H1 (cell line): ENCODE results near the gene LAMA4. TPM values are rescaled to one million over a fixed set of nuclear protein-coding genes. Genes with fewer than 3 reads are reported as not detected.

ENCODE experiments used
- TBP ChIP-seq: IDR thresholded peaks from 2 replicates; pipeline ENCODE4 v1.6.1; 2011; ENCODE audit warnings: low read depth, low read length, improper control_type of control experiment
- polyA plus RNA-seq, 7 experiments: library from polyadenylated mRNA; depleted of rRNA in 3 of 7; stranded (reverse) in 5 of 7; unstranded in 2 of 7; fragments of >200 nt in 5 of 7; fragments of 200-250 nt in 2 of 7; gene quantifications; 1 replicate in 5 of 7; 2 replicates in 1 of 7; 4 replicates in 1 of 7; pipeline versions ENCODE4 v1.2.1 to v1.2.3, GENCODE V29; 2011 to 2013; ENCODE audit warnings: missing spikeins in 2 of 7, mixed read lengths in 2 of 7
- total RNA-seq: library from RNA; stranded (reverse); fragmentation: NEBNext Ultra II Directional; extraction: Animal tissue kit (Norgen Biotek cat#: 25700); gene quantifications from 2 replicates; pipeline ENCODE4 v1.2.1, GENCODE V29; 2021

LAMA4 gene
- total and polyA plus RNA-seq, 2 of the 8 experiments (the other 6 are each of a cell fraction or from before 2014, with no cell fraction given): 0.95 to 1.5 TPM

DNA sequence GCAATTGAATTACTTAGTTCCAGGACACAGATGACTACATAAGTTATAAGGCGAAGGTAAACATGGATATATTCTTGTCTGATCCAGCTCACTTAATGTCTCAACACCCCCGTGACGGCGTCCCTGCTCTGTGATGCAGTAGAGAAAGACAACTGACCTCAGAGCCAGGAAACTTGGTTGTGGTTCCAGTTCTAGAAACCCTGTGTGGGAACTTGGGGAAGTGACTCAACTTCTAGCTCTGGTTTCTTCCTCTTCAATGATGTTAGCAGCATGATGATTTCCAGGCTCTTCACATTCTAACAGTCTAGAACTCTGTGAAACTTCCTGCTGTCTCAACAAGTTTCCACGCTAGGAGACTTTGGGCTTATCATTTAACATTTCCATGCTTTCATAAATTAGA lies 18.4 kb downstream of the LAMA4 start (continued):
- no peak for TF ChIP-seq TBP
